Psoas muscle (tissue), 8 donors: ENCODE measurements around the gene MAP2K7. TPM values are rescaled to one million over a fixed set of nuclear protein-coding genes. Genes with fewer than 3 reads are reported as not detected.
A peak's percentile ranks its signal among the peaks of the same experiment; 100 is the strongest.

Source experiments
- ATAC-seq, 4 donors: fragments of 200-7000 bp; cut with Tn5 transposase; one replicate each; pipeline ENCODE4 v1.9.1; 2020; ENCODE audit warnings: moderate library complexity in 3 of 4, mild to moderate bottlenecking in 2 of 4
- DNase-seq, 2 donors: peaks; one replicate each; pipeline ENCODE4 v3.0.0-alpha.2; 2020
- H3K27ac ChIP-seq: fragments of 200-600 bp; one replicate; pipeline ENCODE4 v1.8.0; 2022
- H3K27me3 ChIP-seq, 3 donors: fragments of 200-600 bp in 1 of 3; one replicate each; pipeline versions ENCODE4 v1.6.1 to v1.8.0; 2013 to 2022; ENCODE audit warnings: low read length in 2 of 3, mild to moderate bottlenecking in 2 of 3, moderate library complexity in 1 of 3; ENCODE audit not compliant: insufficient read depth in 3 of 3
- H3K36me3 ChIP-seq, 2 donors: fragments of 200-600 bp in 1 of 2; one replicate each; pipeline versions ENCODE4 v1.6.1 to v1.8.0; 2013 to 2022; ENCODE audit warnings: low read depth in 1 of 2, mild to moderate bottlenecking in 1 of 2, moderate library complexity in 1 of 2; ENCODE audit not compliant: insufficient read depth in 1 of 2
- H3K4me1 ChIP-seq: fragments of 200-600 bp; one replicate; pipeline ENCODE4 v1.8.0; 2022
- H3K4me3 ChIP-seq: fragments of 200-600 bp; one replicate; pipeline ENCODE4 v1.8.0; 2022; ENCODE audit warnings: mild to moderate bottlenecking
- H3K9me3 ChIP-seq: fragments of 200-600 bp; one replicate; pipeline ENCODE4 v1.8.0; 2022
- CTCF ChIP-seq: fragments of 200-600 bp; IDR thresholded peaks from one replicate; pipeline ENCODE4 v1.8.0; 2022; ENCODE audit warnings: antibody characterized with exemption
- WGBS, 3 donors: extraction: QIAGEN DNeasy Blood & Tissue Kit; methylation state at CpG; one replicate each; pipeline versions ENCODE4 v1.1.6 to v1.1.7; 2013; 5-methylcytosine and 5-hydroxymethylcytosine counted together
- intact Hi-C, 2 donors: fragments of 100-400 bp; cut with DNase I; formaldehyde crosslinking; loops; one replicate each; pipeline versions ENCODE4 v1.11.0 to v1.14.2; 2022
- polyA plus RNA-seq, 3 donors: library from polyadenylated mRNA; stranded (reverse); fragments of 200-250 nt; gene quantifications; one replicate each; pipeline ENCODE4 v1.2.3, GENCODE V29; 2013
- total RNA-seq, 4 donors: library from RNA; stranded (reverse); fragmentation: NEBNext Ultra II Directional in 2 of 4; extraction: Animal tissue kit (Norgen Biotek cat#: 25700) in 2 of 4; gene quantifications; one replicate each; pipeline versions ENCODE4 v1.2.1 to v1.2.4, GENCODE V29; 2021 to 2023
- donor health status: healthy with polysubstance abuse.
- donor health status: DM: no; HTN: no; CAD: no; lungs with moderate emphysema.
- donor health status: Bipolar disorder and iron deficiency.
- donor health status: healthy.
- donor health status: DM: yes; HTN: yes; CAD: no.
- donor health status: DM: no; HTN: no; CAD: no.
- donor health status: DM: no; HTN: no; CAD: no.
- donor health status: DM: yes; HTN: yes; CAD: no.

Gene MAP2K7
- total and polyA plus RNA-seq, 7 donors: 35.4 to 72.5 (median 43.9) TPM

- H3K36me3 ChIP-seq: peaks cover 4 to 40% of the 10 kb centered on the region in 2 donors
- TF ChIP-seq CTCF: no peak
- ATAC-seq: no peak
- 84 to 91% (median 90%) methylated on average over 29 to 31 of the region's 31 CpGs for WGBS, 3 donors
- H3K9me3 ChIP-seq: no peaks in the 10 kb centered on the region
- intact Hi-C loops: no loop called here
- H3K27me3 ChIP-seq: peaks cover 0 to 6% (median 5%) of the 10 kb centered on the region in 3 donors
- no peak for DNase-seq
- no peak overlapping the region for H3K4me3 ChIP-seq
- H3K27ac ChIP-seq: no peak overlapping the region
- H3K4me1 ChIP-seq: peaks cover 7% of the 10 kb centered on the region
Observed at GRCh38 chr19:7912144-7912696, 8.5 kb downstream of the MAP2K7 start.

GRCh38 chr19:7912697-7913564 lies 9.3 kb downstream of the MAP2K7 start:
- no peak for TF ChIP-seq CTCF
- intact Hi-C loops: no loop called here
- WGBS, 3 donors: 87 to 93% (median 93%) methylated on average over 36 to 39 of the region's 39 CpGs

GRCh38 chr19:7913652-7914051 lies 10.0 kb downstream of the MAP2K7 start:
- Histone ChIP-seq H3K4me3 (no peak overlapping the region), H3K27ac (no peak overlapping the region), H3K9me3 (no peaks in the 10 kb centered on the region), H3K4me1 (peaks cover 13% of the 10 kb centered on the region), H3K27me3 (peaks cover 0 to 14% (median 5%) of the 10 kb centered on the region in 3 donors), H3K36me3 (peaks cover 4 to 40% of the 10 kb centered on the region in 2 donors)
- no peak for TF ChIP-seq CTCF
- ATAC-seq (no peak), DNase-seq (no peak)
- WGBS, 3 donors: 80 to 89% (median 84%) methylated on average over 10 of the region's 10 CpGs
- intact Hi-C loops: no loop called here

More at GRCh38 chr19:7912697-7913564, 9.3 kb downstream of the MAP2K7 start:
- Histone ChIP-seq H3K27me3 (peaks cover 0 to 13% (median 5%) of the 10 kb centered on the region in 3 donors), H3K36me3 (peaks cover 4 to 40% of the 10 kb centered on the region in 2 donors), H3K27ac (no peak overlapping the region), H3K4me3 (no peak overlapping the region), H3K4me1 (peaks cover 8% of the 10 kb centered on the region), H3K9me3 (no peaks in the 10 kb centered on the region)
- DNase-seq (peak in 1 of 2 donors; percentile 54), ATAC-seq (no peak)

- Histone ChIP-seq H3K4me1 (peaks cover 14% of the 10 kb centered on the region), H3K27me3 (peaks cover 0 to 14% (median 5%) of the 10 kb centered on the region in 3 donors), H3K27ac (no peak overlapping the region), H3K9me3 (no peaks in the 10 kb centered on the region), H3K4me3 (no peak overlapping the region), H3K36me3 (peaks cover 4 to 38% of the 10 kb centered on the region in 2 donors)
- TF ChIP-seq CTCF: no peak
- DNase-seq (no peak), ATAC-seq (no peak)
- intact Hi-C loops: no loop called here
- 41 to 56% (median 46%) methylated on average over 11 to 12 of the region's 12 CpGs for WGBS, 3 donors
Observed at GRCh38 chr19:7914099-7914498, 10.4 kb downstream of the MAP2K7 start.
